Esophagus squamous epithelium (tissue), 5 donors: Measurements from ENCODE around the gene NDN. TPM values are rescaled to one million over a fixed set of nuclear protein-coding genes. Genes with fewer than 3 reads are reported as not detected.

Experiments used
- DNase-seq: peaks from one replicate; lab custom pipeline; 2025; lab: John Stamatoyannopoulos, UW
- H3K27ac ChIP-seq, 4 donors: fragments of 200-600 bp; sonication (generic); one replicate each; pipeline ENCODE4 v1.5.1; 2016 to 2019; ENCODE audit warnings: mild to moderate bottlenecking in 1 of 4
- H3K27me3 ChIP-seq, 4 donors: fragments of 200-600 bp; sonication (generic); 1 replicate in 3 of 4; 2 replicates in 1 of 4; pipeline versions ENCODE4 v1.5.1 to v1.6.0; 2017 to 2021; ENCODE audit warnings: antibody characterized with exemption in 1 of 4
- H3K36me3 ChIP-seq, 3 donors: fragments of 200-600 bp; sonication (generic); one replicate each; pipeline ENCODE4 v1.5.1; 2016 to 2019
- H3K4me1 ChIP-seq, 3 donors: fragments of 200-600 bp; sonication (generic); one replicate each; pipeline ENCODE4 v1.5.1; 2017 to 2019
- H3K4me3 ChIP-seq, 4 donors: fragments of 200-600 bp; sonication (generic); 1 replicate in 3 of 4; 2 replicates in 1 of 4; pipeline ENCODE4 v1.5.1; 2016 to 2019; ENCODE audit warnings: mild to moderate bottlenecking in 2 of 4, moderate library complexity in 1 of 4
- H3K9me3 ChIP-seq, 3 donors: fragments of 200-600 bp; sonication (generic); one replicate each; pipeline ENCODE4 v1.5.1; 2016 to 2019
- POLR2A ChIP-seq, 4 donors: fragments of 450-650 bp; IDR thresholded peaks; one replicate each; pipeline ENCODE4 v1.6.1; 2017; ENCODE audit warnings: antibody characterized with exemption in 4 of 4, mild to moderate bottlenecking in 4 of 4, moderate library complexity in 3 of 4
- WGBS, 2 donors: methylation state at CpG; one replicate each; pipeline ENCODE4 v1.1.5; 2018; 5-methylcytosine and 5-hydroxymethylcytosine counted together
- intact Hi-C: fragments of 100-400 bp; cut with DNase I; formaldehyde crosslinking; loops from one replicate; pipeline ENCODE4 v1.15.0; 2022
- total RNA-seq, 4 donors: library from RNA; depleted of rRNA; stranded (reverse); fragments of >200 nt; gene quantifications; one replicate each; pipeline ENCODE4 v1.1.0, GENCODE V29; 2016
- TF ChIP-seq, protein P1 (sequence below), 6 experiments: fragments of 450-650 bp in 4 of 6; fragments of 200-600 bp in 2 of 6; sonication (generic) in 2 of 6; IDR thresholded peaks; one replicate each; pipeline ENCODE4 v1.5.1; 2016 to 2019; ENCODE audit warnings: antibody characterized with exemption in 6 of 6, mild to moderate bottlenecking in 4 of 6, moderate library complexity in 4 of 6
- donor health status: DM: yes; HTN: yes; CAD: no.

NDN gene
- total RNA-seq, 4 donors from 2014 or later, result 10.5 to 41.0 (median 32.3) TPM

- no peak for DNase-seq
- intact Hi-C loops, result no loop called here
- peaks cover 0 to 41% (median 0%) of the 10 kb centered on the region in 4 donors for H3K27me3 ChIP-seq
- H3K4me1 ChIP-seq, result peaks cover 0 to 5% (median 0%) of the 10 kb centered on the region in 3 donors
- no peaks in the 10 kb centered on the region for H3K36me3 ChIP-seq
- 27 to 51% methylated on average over 10 to 35 of the region's 37 CpGs for WGBS, 2 donors
- H3K9me3 ChIP-seq, result no peaks in the 10 kb centered on the region
- H3K27ac ChIP-seq, result no peak within 1 kb of the TSS
- peak within 1 kb of the TSS in 3 of 4 donors; percentile 22 to 48 (median 27) for H3K4me3 ChIP-seq
- TF ChIP-seq POLR2A (IDR thresholded peaks at IDR 0.05), result no peak
- TF ChIP-seq, protein P1, sequence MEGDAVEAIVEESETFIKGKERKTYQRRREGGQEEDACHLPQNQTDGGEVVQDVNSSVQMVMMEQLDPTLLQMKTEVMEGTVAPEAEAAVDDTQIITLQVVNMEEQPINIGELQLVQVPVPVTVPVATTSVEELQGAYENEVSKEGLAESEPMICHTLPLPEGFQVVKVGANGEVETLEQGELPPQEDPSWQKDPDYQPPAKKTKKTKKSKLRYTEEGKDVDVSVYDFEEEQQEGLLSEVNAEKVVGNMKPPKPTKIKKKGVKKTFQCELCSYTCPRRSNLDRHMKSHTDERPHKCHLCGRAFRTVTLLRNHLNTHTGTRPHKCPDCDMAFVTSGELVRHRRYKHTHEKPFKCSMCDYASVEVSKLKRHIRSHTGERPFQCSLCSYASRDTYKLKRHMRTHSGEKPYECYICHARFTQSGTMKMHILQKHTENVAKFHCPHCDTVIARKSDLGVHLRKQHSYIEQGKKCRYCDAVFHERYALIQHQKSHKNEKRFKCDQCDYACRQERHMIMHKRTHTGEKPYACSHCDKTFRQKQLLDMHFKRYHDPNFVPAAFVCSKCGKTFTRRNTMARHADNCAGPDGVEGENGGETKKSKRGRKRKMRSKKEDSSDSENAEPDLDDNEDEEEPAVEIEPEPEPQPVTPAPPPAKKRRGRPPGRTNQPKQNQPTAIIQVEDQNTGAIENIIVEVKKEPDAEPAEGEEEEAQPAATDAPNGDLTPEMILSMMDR (IDR thresholded peaks at IDR 0.05), result no peak
These were observed 39.4 kb downstream of the NDN start, which contains the start of gene MAGEL2 for GRCh38 chr15:23647421-23648370. Gene MAGEL2 (minus strand): TSS chr15:23647867. CDS start chr15:23647742, 125 bp downstream.

GRCh38 chr15:23647001-23647295 lies 40.2 kb downstream of the NDN start:
- Histone ChIP-seq H3K27me3 (peaks cover 0 to 43% (median 0%) of the 10 kb centered on the region in 4 donors), H3K4me1 (peaks cover 0 to 5% (median 0%) of the 10 kb centered on the region in 3 donors), H3K9me3 (no peaks in the 10 kb centered on the region), H3K4me3 (peak overlapping the region in 3 of 4 donors; percentile 22 to 48 (median 27)), H3K27ac (no peak overlapping the region), H3K36me3 (no peaks in the 10 kb centered on the region)
- WGBS, 2 donors, result 73 to 85% methylated on average over 5 to 10 of the region's 17 CpGs
- no peak for TF ChIP-seq POLR2A (IDR thresholded peaks at IDR 0.05)
- TF ChIP-seq, protein P1 (IDR thresholded peaks at IDR 0.05), result no peak
- intact Hi-C loops, result no loop called here
- DNase-seq, result no peak

GRCh38 chr15:23646165-23647000 lies 40.7 kb downstream of the NDN start:
- intact Hi-C loops, result no loop called here
- no peak overlapping the region for H3K27ac ChIP-seq

GRCh38 chr15:23645371-23646164 lies 41.5 kb downstream of the NDN start:
- TF ChIP-seq, protein P1 (IDR thresholded peaks at IDR 0.05), result no peak
- no peak for TF ChIP-seq POLR2A (IDR thresholded peaks at IDR 0.05)
- intact Hi-C loops, result no loop called here
- no peaks in the 10 kb centered on the region for H3K9me3 ChIP-seq
- no peak overlapping the region for H3K27ac ChIP-seq
- no peak overlapping the region for H3K4me3 ChIP-seq
- no peaks in the 10 kb centered on the region for H3K36me3 ChIP-seq
- H3K4me1 ChIP-seq, result peaks cover 0 to 5% (median 0%) of the 10 kb centered on the region in 3 donors
- no peak for DNase-seq
- peaks cover 0 to 43% (median 0%) of the 10 kb centered on the region in 4 donors for H3K27me3 ChIP-seq
- WGBS, 2 donors, result 92 to 100% methylated on average over 6 to 19 of the region's 40 CpGs

More at GRCh38 chr15:23646165-23647000, 40.7 kb downstream of the NDN start:
- 86 to 94% methylated on average over 9 to 15 of the region's 51 CpGs for WGBS, 2 donors
- Histone ChIP-seq H3K27me3 (peaks cover 0 to 43% (median 0%) of the 10 kb centered on the region in 4 donors), H3K36me3 (no peaks in the 10 kb centered on the region), H3K4me1 (peaks cover 0 to 5% (median 0%) of the 10 kb centered on the region in 3 donors), H3K9me3 (no peaks in the 10 kb centered on the region), H3K4me3 (no peak overlapping the region)
- no peak for TF ChIP-seq POLR2A (IDR thresholded peaks at IDR 0.05)
- TF ChIP-seq, protein P1 (IDR thresholded peaks at IDR 0.05), result no peak
- no peak for DNase-seq
